Epithelial cell of proximal tubule (primary cell): Measurements from ENCODE around the gene BRAF. TPM values are rescaled to one million over a fixed set of nuclear protein-coding genes. Genes with fewer than 3 reads are reported as not detected.

Source experiments
- DNase-seq: peaks from one replicate; pipeline ENCODE4 v3.0.0-alpha.2; 2011; ENCODE audit warnings: low read depth
- H3K4me3 ChIP-seq: 2 replicates; pipeline ENCODE4 v1.5.1; 2011; ENCODE audit warnings: low read depth, mild to moderate bottlenecking, low read length
- CTCF ChIP-seq: conservative IDR thresholded peaks from 2 replicates; pipeline ENCODE4 v1.5.1; 2012; ENCODE audit warnings: low read depth, mild to moderate bottlenecking, low read length
- total RNA-seq: library from RNA; depleted of rRNA; stranded (reverse); fragments of >200 nt; gene quantifications from 2 replicates; pipeline ENCODE4 v1.2.3, GENCODE V29; 2015

Gene BRAF
- total RNA-seq, 1 donor from 2014 or later = 7.3 TPM

DNA sequence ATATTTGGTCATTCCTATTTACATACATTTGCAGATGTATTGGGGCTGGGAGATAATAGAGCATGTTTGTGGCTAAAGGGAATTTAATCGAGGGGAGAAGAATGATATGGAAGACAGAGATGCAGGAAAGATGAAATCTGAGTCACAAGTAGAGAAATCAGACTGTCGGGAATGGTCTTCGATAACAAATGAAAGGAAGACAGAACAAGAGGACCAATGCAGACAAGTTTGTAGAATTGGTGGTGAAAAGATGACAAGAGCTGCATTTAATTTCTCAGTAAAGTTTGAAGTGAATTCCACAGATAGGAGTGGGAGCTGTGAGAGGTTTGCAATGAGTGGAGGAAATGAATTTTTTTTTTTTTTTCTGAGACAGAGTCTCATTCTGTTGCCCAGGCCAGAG is 60.0 kb downstream of the BRAF start:
- no peak for DNase-seq
- no peak overlapping the region for H3K4me3 ChIP-seq
- no peak for TF ChIP-seq CTCF

DNA sequence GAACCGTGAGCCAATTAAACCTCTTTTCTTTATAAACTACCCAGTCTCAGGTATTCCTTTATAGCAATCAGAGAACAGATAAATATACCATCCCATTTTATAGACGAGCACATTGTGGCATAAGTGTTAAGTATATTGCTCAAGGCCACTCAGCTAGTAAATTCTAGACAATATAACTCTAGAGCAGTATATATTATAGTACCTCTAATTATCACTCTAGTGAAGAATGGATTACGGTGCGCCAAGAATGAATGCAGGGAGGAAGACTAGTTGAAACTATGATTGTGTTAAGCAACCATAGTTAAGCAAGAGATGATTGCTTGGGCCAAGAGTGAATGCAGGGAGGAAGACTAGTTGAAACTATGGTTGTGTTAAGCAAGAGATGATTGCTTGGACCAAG is 60.9 kb downstream of the BRAF start:
- no peak for TF ChIP-seq CTCF
- H3K4me3 ChIP-seq = no peak overlapping the region
- DNase-seq = no peak

DNA sequence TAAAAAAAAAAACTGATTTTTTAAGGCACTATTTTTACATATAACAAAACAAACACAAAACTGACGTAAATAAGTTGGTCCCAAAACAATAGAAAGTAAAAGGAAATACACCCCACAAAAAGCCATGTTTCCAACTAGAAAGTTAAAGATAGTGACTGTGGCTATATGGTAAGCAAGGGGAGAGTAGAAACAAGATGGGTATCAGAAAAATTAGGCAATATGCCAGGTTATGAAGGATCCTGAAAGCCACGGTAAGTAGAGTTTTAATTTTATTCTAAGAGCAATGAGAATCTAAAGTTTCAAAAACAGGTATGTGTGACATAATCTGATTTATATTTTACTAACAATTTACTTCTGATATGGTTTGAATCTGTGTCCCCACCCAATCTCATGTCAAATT is 61.5 kb downstream of the BRAF start:
- no peak for TF ChIP-seq CTCF
- H3K4me3 ChIP-seq = no peak overlapping the region
- no peak for DNase-seq

- H3K4me3 ChIP-seq = no peak overlapping the region
- no peak for DNase-seq
- TF ChIP-seq CTCF = no peak
Observed at GRCh38 chr7:140857048-140857447, 67.7 kb downstream of the BRAF start.

GRCh38 chr7:140841166-140841715 is 83.5 kb downstream of the BRAF start:
- no peak for DNase-seq
- H3K4me3 ChIP-seq = no peak overlapping the region
- TF ChIP-seq CTCF = no peak

GRCh38 chr7:140831724-140832123 is 93.0 kb downstream of the BRAF start:
- H3K4me3 ChIP-seq = no peak overlapping the region
- DNase-seq = no peak
- TF ChIP-seq CTCF = no peak

DNA sequence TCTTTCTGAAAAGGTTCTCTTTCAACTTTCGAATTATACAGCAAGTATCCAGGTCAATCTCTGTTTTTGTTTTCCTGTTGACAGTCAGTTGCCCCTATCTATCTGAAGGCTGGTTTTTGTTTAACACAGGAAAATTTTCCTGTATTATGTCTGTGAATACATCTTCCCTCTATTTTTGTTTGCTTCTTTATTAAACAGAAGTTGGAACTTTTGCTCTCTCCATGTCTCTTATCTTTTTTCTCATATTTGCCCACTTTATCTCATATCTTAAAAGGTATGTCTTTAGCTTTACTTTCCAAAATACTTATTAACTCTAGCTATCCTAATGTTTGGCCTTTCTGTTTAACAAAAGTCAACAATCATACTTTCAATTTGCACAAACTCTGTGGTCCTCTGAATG is 95.0 kb downstream of the BRAF start:
- TF ChIP-seq CTCF = no peak
- DNase-seq = no peak

More for the DNA sequence above, 95.0 kb downstream of the BRAF start:
- H3K4me3 ChIP-seq = no peak overlapping the region
